IMR-90 (cell line): ENCODE measurements around the gene CD55. TPM values are rescaled to one million over a fixed set of nuclear protein-coding genes. Genes with fewer than 3 reads are reported as not detected.

Experiments
- ATAC-seq: fragments of 200-7000 bp; cut with Tn5 transposase; 2 replicates; pipeline ENCODE4 v1.9.1; 2020; ENCODE audit warnings: low read depth, mild to moderate bottlenecking, moderate library complexity
- BruUV-seq: library from RNA; stranded (reverse); fragments of 400-500 nt; replicated peaks from 2 replicates; lab custom pipeline; 2021; lab: Mats Ljungman, UMichigan
- CTCF ChIA-PET: fragments of 300-600 bp; formaldehyde crosslinking; extraction: SDS; loops from one replicate; lab custom pipeline; 2021; ENCODE audit warnings: antibody characterized with exemption; lab: Yijun Ruan, JAX
- POLR2A ChIA-PET: fragments of 300-600 bp; sonication (Branson Sonifier 250); formaldehyde crosslinking; loops from one replicate; lab custom pipeline; 2022; ENCODE audit warnings: antibody characterized with exemption; ENCODE audit not compliant: unreplicated experiment; lab: Charles Lee
- DNase-seq: peaks from one replicate; pipeline ENCODE4 v3.0.0; 2013
- H2AFZ ChIP-seq: replicated peaks from 2 replicates; pipeline ENCODE3; 2013; ENCODE audit warnings: low read length, mild to moderate bottlenecking; ENCODE audit not compliant: poor library complexity
- H2AK5ac ChIP-seq: 2 replicates; pipeline ENCODE4 v1.6.1; 2013; ENCODE audit warnings: low read depth, low read length, inconsistent platforms
- H2AK9ac ChIP-seq: replicated peaks from 2 replicates; pipeline ENCODE3; 2013; ENCODE audit warnings: mild to moderate bottlenecking, low read depth, low read length, moderate library complexity; ENCODE audit not compliant: poor library complexity
- H2BK120ac ChIP-seq: 2 replicates; pipeline ENCODE4 v1.6.1; 2013; ENCODE audit warnings: low read depth, low read length, inconsistent platforms
- H2BK15ac ChIP-seq: 3 replicates; pipeline ENCODE4 v1.6.1; 2013; ENCODE audit warnings: low read depth, low read length, inconsistent platforms
- H2BK20ac ChIP-seq: 2 replicates; pipeline ENCODE4 v1.6.1; 2013; ENCODE audit warnings: low read depth, mild to moderate bottlenecking, inconsistent platforms, low read length, moderate library complexity
- H2BK5ac ChIP-seq: 2 replicates; pipeline ENCODE4 v1.6.1; 2013; ENCODE audit warnings: mild to moderate bottlenecking, low read depth, low read length, inconsistent platforms; ENCODE audit not compliant: poor library complexity, severe bottlenecking
- H3K14ac ChIP-seq: replicated peaks from 2 replicates; pipeline ENCODE4 v1.6.1; 2013; ENCODE audit warnings: low read depth, low read length, inconsistent platforms
- H3K18ac ChIP-seq: 2 replicates; pipeline ENCODE4 v1.6.1; 2013; ENCODE audit warnings: low read depth, low read length, control low read depth
- H3K23ac ChIP-seq: 2 replicates; pipeline ENCODE4 v1.6.1; 2013; ENCODE audit warnings: low read depth, low read length, inconsistent platforms
- H3K27ac ChIP-seq: 2 replicates; pipeline ENCODE4 v1.5.1; 2013; ENCODE audit warnings: mild to moderate bottlenecking, control low read depth, low read length; ENCODE audit not compliant: insufficient read depth
- H3K27me3 ChIP-seq: 2 replicates; pipeline ENCODE4 v1.6.1; 2013; ENCODE audit warnings: low read length; ENCODE audit not compliant: control insufficient read depth, insufficient read depth
- H3K36me3 ChIP-seq: 2 replicates; pipeline ENCODE4 v1.6.1; 2013; ENCODE audit warnings: low read length, mixed read lengths; ENCODE audit not compliant: control insufficient read depth, insufficient read depth
- H3K4ac ChIP-seq: 2 replicates; pipeline ENCODE4 v1.6.1; 2013; ENCODE audit warnings: low read depth, low read length, inconsistent platforms
- H3K4me1 ChIP-seq: 2 replicates; pipeline ENCODE4 v1.6.1; 2013; ENCODE audit warnings: low read length, mixed read lengths; ENCODE audit not compliant: control insufficient read depth, insufficient read depth
- H3K4me2 ChIP-seq: 2 replicates; pipeline ENCODE4 v1.6.1; 2013; ENCODE audit warnings: low read depth, mild to moderate bottlenecking, control low read depth, low read length, moderate library complexity
- H3K4me3 ChIP-seq: 2 replicates; pipeline ENCODE4 v1.5.1; 2013; ENCODE audit warnings: low read depth, mild to moderate bottlenecking, control low read depth, low read length, moderate library complexity; ENCODE audit not compliant: insufficient read depth
- H3K56ac ChIP-seq: 2 replicates; pipeline ENCODE4 v1.6.1; 2013; ENCODE audit warnings: low read length, inconsistent platforms; ENCODE audit not compliant: insufficient read depth; ENCODE audit errors: extremely low read depth
- H3K79me1 ChIP-seq, 2 experiments: 2 replicates each; pipeline ENCODE4 v1.6.1; 2013; ENCODE audit warnings: low read length in 2 of 2, inconsistent platforms in 1 of 2, low read depth in 1 of 2
- H3K9ac ChIP-seq: 2 replicates; pipeline ENCODE4 v1.6.1; 2013; ENCODE audit warnings: low read depth, low read length, control low read depth
- H3K9me1 ChIP-seq: 2 replicates; pipeline ENCODE4 v1.6.1; 2013; ENCODE audit warnings: low read length, inconsistent platforms; ENCODE audit not compliant: insufficient read depth
- H3K9me3 ChIP-seq: 2 replicates; pipeline ENCODE4 v1.6.1; 2013; ENCODE audit warnings: low read length; ENCODE audit not compliant: control insufficient read depth, insufficient read depth
- H4K20me1 ChIP-seq: 2 replicates; pipeline ENCODE4 v1.6.1; 2013; ENCODE audit warnings: low read length, inconsistent platforms; ENCODE audit not compliant: insufficient read depth
- H4K5ac ChIP-seq: 2 replicates; pipeline ENCODE4 v1.6.1; 2013; ENCODE audit warnings: mild to moderate bottlenecking, low read depth, low read length, control low read depth
- H4K8ac ChIP-seq, 2 experiments: 2 replicates each; pipeline ENCODE4 v1.6.1; 2013; ENCODE audit warnings: low read depth in 2 of 2, low read length in 2 of 2, control low read depth in 1 of 2, inconsistent platforms in 1 of 2
- H4K91ac ChIP-seq: 2 replicates; pipeline ENCODE4 v1.6.1; 2013; ENCODE audit warnings: low read depth, low read length, inconsistent platforms; ENCODE audit not compliant: insufficient read depth
- BHLHE40 ChIP-seq: fragments of 150-350 bp; IDR thresholded peaks from 2 replicates; pipeline ENCODE4 v1.6.1; 2016; ENCODE audit warnings: mild to moderate bottlenecking, low read depth, low read length
- CEBPB ChIP-seq: IDR thresholded peaks from 2 replicates; pipeline ENCODE4 v1.6.1; 2012; ENCODE audit warnings: low read depth, low read length, improper control_type of control experiment
- ELK1 ChIP-seq: fragments of 150-350 bp; IDR thresholded peaks from 2 replicates; pipeline ENCODE4 v1.6.1; 2016; ENCODE audit warnings: low read depth, mild to moderate bottlenecking, low read length, moderate library complexity, borderline replicate concordance
- FOS ChIP-seq: fragments of 150-350 bp; IDR thresholded peaks from 2 replicates; pipeline ENCODE4 v1.6.1; 2016; ENCODE audit warnings: low read depth, low read length
- MAFK ChIP-seq: IDR thresholded peaks from 2 replicates; pipeline ENCODE4 v1.6.1; 2012; ENCODE audit warnings: low read depth, low read length, improper control_type of control experiment
- MAZ ChIP-seq: IDR thresholded peaks from 2 replicates; pipeline ENCODE4 v1.6.1; 2012; ENCODE audit warnings: low read depth, mild to moderate bottlenecking, low read length, improper control_type of control experiment, moderate library complexity, borderline replicate concordance
- MXI1 ChIP-seq: IDR thresholded peaks from 2 replicates; pipeline ENCODE4 v1.6.1; 2012; ENCODE audit warnings: low read depth, mild to moderate bottlenecking, low read length, moderate library complexity, borderline replicate concordance
- NFE2L2 ChIP-seq: fragments of 150-350 bp; IDR thresholded peaks from 2 replicates; pipeline ENCODE4 v1.6.1; 2016; ENCODE audit warnings: low read depth, mild to moderate bottlenecking, low read length
- POLR2A ChIP-seq: IDR thresholded peaks from 2 replicates; pipeline ENCODE4 v1.6.1; 2012; ENCODE audit warnings: mild to moderate bottlenecking, low read depth, low read length
- RFX5 ChIP-seq: IDR thresholded peaks from 2 replicates; pipeline ENCODE4 v1.8.0; 2012; ENCODE audit warnings: low read depth, mild to moderate bottlenecking, low read length, moderate library complexity
- USF2 ChIP-seq: fragments of 150-350 bp; IDR thresholded peaks from 2 replicates; pipeline ENCODE4 v1.6.1; 2017; ENCODE audit warnings: mild to moderate bottlenecking, antibody characterized with exemption, low read length, low read depth
- WGBS, 2 experiments: methylation state at CpG; one replicate each; pipeline versions ENCODE4 v1.1.5 to v1.1.7; 2013; ENCODE audit warnings: missing lambda C conversion rate in 2 of 2; ENCODE audit not compliant: insufficient read length in 1 of 2; ENCODE audit errors: extremely low coverage in 2 of 2; 5-methylcytosine and 5-hydroxymethylcytosine counted together
- dilution Hi-C: fragments of 300-500 bp; cut with HindIII; formaldehyde crosslinking; loops from one replicate; pipeline ENCODE4 v1.14.3; 2018; ENCODE audit warnings: low sequenced_read_pairs; ENCODE audit not compliant: unreplicated experiment
- in situ Hi-C: fragments of 300-500 bp; cut with MboI; formaldehyde crosslinking; loops from 3 replicates; pipeline ENCODE4 v1.14.3; 2019; ENCODE audit warnings: low sequenced_read_pairs, inconsistent platforms, mixed read lengths
- intact Hi-C: fragments of 100-400 bp; cut with micrococcal nuclease; formaldehyde crosslinking; loops from 2 replicates; pipeline ENCODE4 v1.10.0; 2022
- polyA plus RNA-seq, 3 experiments: library from polyadenylated mRNA; depleted of rRNA; stranded (reverse); fragments of >200 nt; gene quantifications; 2 replicates each; pipeline ENCODE4 v1.2.3, GENCODE V29; 2012; ENCODE audit warnings: low replicate concordance in 1 of 3
- total RNA-seq: library from RNA; depleted of rRNA; stranded (reverse); fragments of >200 nt; gene quantifications from 2 replicates; pipeline ENCODE4 v1.2.3, GENCODE V29; 2012

CD55 gene
- total and polyA plus RNA-seq, 2 of the 4 experiments (the other 2 are of a cell fraction) = 6.6 to 11.5 TPM

- DNase-seq (no peak), ATAC-seq (no peak)
- Histone ChIP-seq H3K4me1 (peaks cover 2% of the 10 kb centered on the region; the same call in 1 of the 2 replicates), H3K36me3 (peaks cover 5% of the 10 kb centered on the region), H2AK9ac (no peak overlapping the region), H4K8ac (no peak overlapping the region), H3K4me2 (no peak overlapping the region), H4K5ac (no peak overlapping the region), H4K91ac (no peak overlapping the region), H2AFZ (no peak overlapping the region), H3K9me3 (no peaks in the 10 kb centered on the region), H3K56ac (no peak overlapping the region), H2BK20ac (no peak overlapping the region), H4K20me1 (no peaks in the 10 kb centered on the region), H3K4ac (no peak overlapping the region), H3K4me3 (no peak overlapping the region), H3K9ac (no peak overlapping the region), H2BK120ac (no peak overlapping the region), H3K27me3 (no peaks in the 10 kb centered on the region), H3K27ac (no peak overlapping the region), H2BK5ac (no peak overlapping the region), H3K14ac (no peak overlapping the region), H3K18ac (no peak overlapping the region), H2AK5ac (no peak overlapping the region), H2BK15ac (no peak overlapping the region), H3K79me1 (no peaks in the 10 kb centered on the region), H3K9me1 (peaks cover 3% of the 10 kb centered on the region; the same call in 1 of the 2 replicates), H3K23ac (no peak overlapping the region)
- TF ChIP-seq MAZ = no peak
- no peak for TF ChIP-seq USF2
- TF ChIP-seq CEBPB = no peak
- TF ChIP-seq RFX5 = no peak
- TF ChIP-seq FOS = no peak
- TF ChIP-seq POLR2A = no peak
- TF ChIP-seq MXI1 = no peak
- TF ChIP-seq ELK1 = no peak
- no peak for TF ChIP-seq NFE2L2
- no peak for TF ChIP-seq BHLHE40
- no peak for TF ChIP-seq MAFK
- intact Hi-C loops = no loop called here
- in situ Hi-C loops = no loop called here
- WGBS, 2 experiments = no CpG with 5 or more reads among the region's 1 CpG
- CTCF ChIA-PET = no interaction called here
- POLR2A ChIA-PET = no interaction called here
- dilution Hi-C loops = no loop called here
- no TSS peak for BruUV-seq
Measured at GRCh38 chr1:207334337-207334736, 12.9 kb downstream of the CD55 start.
